Activated effector memory CD4-positive, alpha-beta T cell treated with anti-CD3 and anti-CD28 coated beads, Interleukin-2, amount 50 U/mL, for 16 hours (primary cell): ENCODE measurements around the gene TMEM131.
"Not testable (repeated sequence)": the region's sequence is repeated elsewhere in the genome, so short reads cannot be mapped to it uniquely, and the experiment has no call there.

Experiments
- DNase-seq: peaks from one replicate; pipeline ENCODE4 v3.0.0-alpha.2; 2020

TMEM131 gene

GRCh38 chr2:97991081-97991856, 4.5 kb downstream of the TMEM131 start:
- DNase-seq = no peak

GRCh38 chr2:97988722-97989121, 7.0 kb downstream of the TMEM131 start:
- DNase-seq = no peak

- DNase-seq = no peak
Measured at GRCh38 chr2:97985998-97986397, 9.8 kb downstream of the TMEM131 start.

GRCh38 chr2:97983698-97984097, 12.1 kb downstream of the TMEM131 start:
- DNase-seq = no peak

- no peak for DNase-seq
Measured at GRCh38 chr2:97983134-97983533, 12.6 kb downstream of the TMEM131 start.

GRCh38 chr2:97982621-97983020, 13.1 kb downstream of the TMEM131 start:
- no peak for DNase-seq

- no peak for DNase-seq
Measured at GRCh38 chr2:97981961-97982360, 13.8 kb downstream of the TMEM131 start.

- DNase-seq = no peak
Measured at GRCh38 chr2:97979904-97980303, 15.8 kb downstream of the TMEM131 start.

GRCh38 chr2:97974471-97974870, 21.3 kb downstream of the TMEM131 start:
- no peak for DNase-seq

- no peak for DNase-seq
Measured at GRCh38 chr2:97970293-97971060, 25.3 kb downstream of the TMEM131 start.

GRCh38 chr2:97969081-97970067, 26.4 kb downstream of the TMEM131 start:
- DNase-seq = no peak

- no peak for DNase-seq
Measured at GRCh38 chr2:97967931-97968627, 27.7 kb downstream of the TMEM131 start.

GRCh38 chr2:97967216-97967592, 28.5 kb downstream of the TMEM131 start:
- DNase-seq = no peak

- no peak for DNase-seq
Measured at GRCh38 chr2:97966545-97967215, 29.1 kb downstream of the TMEM131 start.

GRCh38 chr2:97965116-97965515, 30.6 kb downstream of the TMEM131 start:
- no peak for DNase-seq

GRCh38 chr2:97963880-97964279, 31.9 kb downstream of the TMEM131 start:
- DNase-seq = no peak

GRCh38 chr2:97963079-97963406, 32.7 kb downstream of the TMEM131 start:
- DNase-seq = no peak

GRCh38 chr2:97961534-97961933, 34.2 kb downstream of the TMEM131 start:
- no peak for DNase-seq

- DNase-seq = no peak
Measured at GRCh38 chr2:97958184-97958583, 37.6 kb downstream of the TMEM131 start.

GRCh38 chr2:97957432-97958183, 38.1 kb downstream of the TMEM131 start:
- no peak for DNase-seq

- not testable (repeated sequence) for DNase-seq
Measured at GRCh38 chr2:97956753-97957152, 39.0 kb downstream of the TMEM131 start.
